PC-9 (cell line): ENCODE measurements around the gene RET. TPM values are rescaled to one million over a fixed set of nuclear protein-coding genes. Genes with fewer than 3 reads are reported as not detected.

ENCODE experiments used
- BruUV-seq: library from RNA; stranded (reverse); fragments of 400-500 nt; replicated peaks from 2 replicates; lab custom pipeline; 2021; lab: Mats Ljungman, UMichigan
- CTCF ChIA-PET: fragments of 300-600 bp; sonication (Branson Sonifier 250); formaldehyde crosslinking; loops from one replicate; lab custom pipeline; 2022; ENCODE audit warnings: antibody characterized with exemption; lab: Charles Lee
- POLR2A ChIA-PET: fragments of 300-600 bp; sonication (Branson Sonifier 250); formaldehyde crosslinking; loops from one replicate; lab custom pipeline; 2022; ENCODE audit warnings: antibody characterized with exemption; ENCODE audit not compliant: unreplicated experiment; lab: Charles Lee
- DNase-seq, 2 experiments: peaks; one replicate each; pipeline versions ENCODE4 v3.0.0 to v3.0.0-alpha.2; 2015 to 2022; ENCODE audit warnings: mixed read lengths in 1 of 2
- H2AFZ ChIP-seq: fragments of 200-600 bp; sonication (generic); 2 replicates; pipeline ENCODE4 v1.8.1; 2017; ENCODE audit warnings: antibody characterized with exemption
- H3F3A ChIP-seq: fragments of 200-600 bp; sonication (generic); 2 replicates; pipeline ENCODE4 v1.8.1; 2017; ENCODE audit warnings: antibody characterized with exemption, mild to moderate bottlenecking, low read depth; ENCODE audit not compliant: insufficient read depth
- H3K27ac ChIP-seq: fragments of 200-600 bp; sonication (generic); 2 replicates; pipeline ENCODE4 v1.6.1; 2016; ENCODE audit warnings: mixed run types
- H3K27me3 ChIP-seq: fragments of 200-600 bp; sonication (generic); 2 replicates; pipeline ENCODE4 v1.6.1; 2016; ENCODE audit warnings: low read depth, mixed run types; ENCODE audit not compliant: insufficient read depth
- H3K36me3 ChIP-seq: fragments of 200-600 bp; sonication (generic); 2 replicates; pipeline ENCODE4 v1.6.1; 2016; ENCODE audit warnings: low read depth, mixed run types
- H3K4me1 ChIP-seq: fragments of 200-600 bp; sonication (generic); replicated peaks from 2 replicates; pipeline ENCODE4 v1.6.1; 2016; ENCODE audit warnings: mixed run types; ENCODE audit not compliant: insufficient read depth
- H3K4me2 ChIP-seq: fragments of 200-600 bp; sonication (generic); 2 replicates; pipeline ENCODE4 v1.6.1; 2017; ENCODE audit warnings: mixed run types
- H3K4me3 ChIP-seq: fragments of 200-600 bp; sonication (generic); 2 replicates; pipeline ENCODE4 v1.6.1; 2016; ENCODE audit warnings: mixed run types
- H3K79me2 ChIP-seq: fragments of 200-600 bp; sonication (generic); 2 replicates; pipeline ENCODE4 v1.6.1; 2017; ENCODE audit warnings: low read depth, mixed run types
- H3K9me2 ChIP-seq: fragments of 200-600 bp; sonication (generic); 2 replicates; pipeline ENCODE4 v1.8.1; 2017; ENCODE audit warnings: mild to moderate bottlenecking; ENCODE audit not compliant: insufficient read depth
- H3K9me3 ChIP-seq: fragments of 200-600 bp; sonication (generic); 2 replicates; pipeline ENCODE4 v1.8.1; 2016; ENCODE audit warnings: low read depth; ENCODE audit not compliant: insufficient read depth
- H4K20me1 ChIP-seq: fragments of 200-600 bp; sonication (generic); 2 replicates; pipeline ENCODE4 v1.8.1; 2017; ENCODE audit not compliant: insufficient read depth
- EZH2 ChIP-seq: fragments of 200-600 bp; sonication (generic); IDR thresholded peaks from 2 replicates; pipeline ENCODE4 v1.8.0; 2017; ENCODE audit warnings: antibody characterized with exemption, low read depth
- intact Hi-C: fragments of 100-400 bp; cut with micrococcal nuclease; formaldehyde crosslinking; loops from one replicate; pipeline ENCODE4 v1.10.0; 2022; ENCODE audit not compliant: unreplicated experiment
- total RNA-seq: library from RNA; stranded (reverse); gene quantifications from 2 replicates; pipeline ENCODE4 v1.2.3, GENCODE V29; 2021
- TF ChIP-seq, protein P1 (sequence below): fragments of 200-600 bp; sonication (generic); conservative IDR thresholded peaks from 2 replicates; pipeline ENCODE4 v1.6.1; 2017; ENCODE audit warnings: mixed run types, antibody characterized with exemption, mild to moderate bottlenecking, moderate library complexity

Gene RET
- total RNA-seq, 1 experiment from 2014 or later = not detected

DNA sequence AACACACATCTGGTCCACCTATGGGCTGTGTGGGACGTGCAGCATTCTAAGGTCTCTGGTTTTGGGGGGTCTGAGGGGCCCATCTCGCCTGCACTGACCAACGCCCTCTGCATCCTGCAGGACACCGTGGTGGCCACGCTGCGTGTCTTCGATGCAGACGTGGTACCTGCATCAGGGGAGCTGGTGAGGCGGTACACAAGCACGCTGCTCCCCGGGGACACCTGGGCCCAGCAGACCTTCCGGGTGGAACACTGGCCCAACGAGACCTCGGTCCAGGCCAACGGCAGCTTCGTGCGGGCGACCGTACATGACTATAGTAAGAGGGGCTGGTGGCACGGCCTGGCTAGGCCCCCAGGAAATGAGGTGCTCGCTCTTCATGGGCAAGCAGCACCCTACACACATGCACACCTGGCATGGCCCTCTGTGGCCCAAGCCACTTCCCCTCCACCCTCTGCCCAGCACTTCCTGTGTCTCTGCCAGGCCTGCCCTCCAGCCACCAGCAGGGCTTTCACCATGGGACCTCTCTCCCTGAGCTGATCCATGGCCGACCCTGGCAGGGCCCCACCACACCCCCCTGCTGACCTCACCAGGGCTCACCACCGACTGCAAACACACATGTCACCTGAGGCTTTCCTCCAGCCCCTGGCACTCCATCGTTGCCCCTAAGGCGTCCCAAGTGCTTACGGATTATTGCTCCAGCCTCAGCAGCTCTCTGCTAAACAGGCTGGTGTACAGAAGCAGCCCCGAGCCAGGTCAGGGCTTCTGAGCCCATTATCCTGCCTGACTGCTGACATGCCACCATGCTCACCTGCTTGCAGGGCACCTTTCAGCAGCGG, 29.6 kb downstream of the RET start:
- Histone ChIP-seq H3K4me2 (no peak overlapping the region), H3K36me3 (no peaks in the 10 kb centered on the region), H3K9me2 (no peaks in the 10 kb centered on the region), H3K27ac (no peak overlapping the region), H4K20me1 (no peaks in the 10 kb centered on the region), H3F3A (no peaks in the 10 kb centered on the region; the same call in 1 of the 2 replicates), H3K4me3 (no peak overlapping the region), H3K9me3 (no peaks in the 10 kb centered on the region), H3K79me2 (no peaks in the 10 kb centered on the region), H3K4me1 (peaks cover 11% of the 10 kb centered on the region; the same call in 1 of the 2 replicates), H2AFZ (no peak overlapping the region), H3K27me3 (peaks cover 7% of the 10 kb centered on the region; the same call in 1 of the 2 replicates)
- CTCF ChIA-PET = no interaction called here
- no TSS peak for BruUV-seq
- intact Hi-C loops = loop anchor here (10.0 kb wide), 1 partner anchor 98 kb away; no protein-coding TSS in a partner anchor
- POLR2A ChIA-PET = no interaction called here
- DNase-seq = no peak
- TF ChIP-seq, protein P1, sequence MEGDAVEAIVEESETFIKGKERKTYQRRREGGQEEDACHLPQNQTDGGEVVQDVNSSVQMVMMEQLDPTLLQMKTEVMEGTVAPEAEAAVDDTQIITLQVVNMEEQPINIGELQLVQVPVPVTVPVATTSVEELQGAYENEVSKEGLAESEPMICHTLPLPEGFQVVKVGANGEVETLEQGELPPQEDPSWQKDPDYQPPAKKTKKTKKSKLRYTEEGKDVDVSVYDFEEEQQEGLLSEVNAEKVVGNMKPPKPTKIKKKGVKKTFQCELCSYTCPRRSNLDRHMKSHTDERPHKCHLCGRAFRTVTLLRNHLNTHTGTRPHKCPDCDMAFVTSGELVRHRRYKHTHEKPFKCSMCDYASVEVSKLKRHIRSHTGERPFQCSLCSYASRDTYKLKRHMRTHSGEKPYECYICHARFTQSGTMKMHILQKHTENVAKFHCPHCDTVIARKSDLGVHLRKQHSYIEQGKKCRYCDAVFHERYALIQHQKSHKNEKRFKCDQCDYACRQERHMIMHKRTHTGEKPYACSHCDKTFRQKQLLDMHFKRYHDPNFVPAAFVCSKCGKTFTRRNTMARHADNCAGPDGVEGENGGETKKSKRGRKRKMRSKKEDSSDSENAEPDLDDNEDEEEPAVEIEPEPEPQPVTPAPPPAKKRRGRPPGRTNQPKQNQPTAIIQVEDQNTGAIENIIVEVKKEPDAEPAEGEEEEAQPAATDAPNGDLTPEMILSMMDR = no peak
- no peak for TF ChIP-seq EZH2

GRCh38 chr10:43108951-43109350, 32.1 kb downstream of the RET start:
- no peaks in the 10 kb centered on the region for H3K36me3 ChIP-seq
- H3K4me1 ChIP-seq = peaks cover 11% of the 10 kb centered on the region; the same call in 1 of the 2 replicates
- no peaks in the 10 kb centered on the region for H3K9me3 ChIP-seq
- ChIA-PET CTCF (no interaction called here), POLR2A (no interaction called here)
- H3K27ac ChIP-seq = no peak overlapping the region
- intact Hi-C loops = loop anchor here (10.0 kb wide), 1 partner anchor 96 kb away; no protein-coding TSS in a partner anchor
- DNase-seq = no peak
- BruUV-seq = no TSS peak
- H2AFZ ChIP-seq = no peak overlapping the region
- H4K20me1 ChIP-seq = no peaks in the 10 kb centered on the region
- no peaks in the 10 kb centered on the region for H3K27me3 ChIP-seq
- H3K79me2 ChIP-seq = no peaks in the 10 kb centered on the region
- H3K4me2 ChIP-seq = no peak overlapping the region
- no peaks in the 10 kb centered on the region; the same call in 1 of the 2 replicates for H3F3A ChIP-seq
- no peak for TF ChIP-seq EZH2
- TF ChIP-seq, protein P1 = no peak
- H3K9me2 ChIP-seq = no peaks in the 10 kb centered on the region
- H3K4me3 ChIP-seq = no peak overlapping the region

DNA sequence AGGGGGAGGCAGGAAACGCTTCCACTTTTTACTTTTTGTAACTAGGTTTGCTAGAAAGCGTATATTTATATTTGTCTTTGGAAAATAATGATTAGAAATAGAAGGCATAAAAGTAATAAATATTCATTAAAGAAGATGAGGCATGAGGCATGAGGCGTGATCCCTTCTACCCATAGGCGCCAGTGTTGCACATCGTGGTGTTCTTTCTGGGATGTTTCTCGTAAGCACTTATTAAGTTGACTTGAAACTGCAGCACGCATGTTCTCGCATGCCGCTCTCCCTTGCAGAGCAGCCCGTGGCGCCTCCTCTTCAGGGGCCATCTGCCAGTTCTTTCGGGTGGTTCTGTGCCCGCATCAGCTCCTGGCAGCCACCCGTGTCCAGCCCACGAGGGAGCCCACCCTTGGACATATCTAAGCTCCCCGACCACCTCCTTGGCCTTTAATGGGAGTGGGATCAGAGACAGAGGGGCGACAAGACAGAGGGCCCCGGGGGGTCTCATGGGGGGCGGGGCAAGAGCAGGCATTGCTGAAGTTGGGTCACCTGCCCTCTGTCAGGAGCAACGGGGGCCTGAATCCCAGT, 32.9 kb downstream of the RET start:
- intact Hi-C loops = loop anchor here (10.0 kb wide), 1 partner anchor 95 kb away; no protein-coding TSS in a partner anchor
- Histone ChIP-seq H3K9me3 (no peaks in the 10 kb centered on the region), H3K36me3 (no peaks in the 10 kb centered on the region), H3K4me2 (no peak overlapping the region), H3K4me1 (peaks cover 11% of the 10 kb centered on the region; the same call in 1 of the 2 replicates), H3K79me2 (no peaks in the 10 kb centered on the region), H3K4me3 (no peak overlapping the region), H3F3A (no peaks in the 10 kb centered on the region), H2AFZ (no peak overlapping the region), H3K27me3 (no peaks in the 10 kb centered on the region), H3K9me2 (no peaks in the 10 kb centered on the region), H3K27ac (no peak overlapping the region), H4K20me1 (no peaks in the 10 kb centered on the region)
- no TSS peak for BruUV-seq
- ChIA-PET POLR2A (interaction anchor here (0.7 kb wide), 1 partner anchor 244 kb away, joined by 5 read pairs; no protein-coding TSS in a partner anchor), CTCF (no interaction called here)
- DNase-seq = no peak
- TF ChIP-seq EZH2 = no peak
- TF ChIP-seq, protein P1 = no peak
